ENCODE data around the gene PVR.

DNA sequence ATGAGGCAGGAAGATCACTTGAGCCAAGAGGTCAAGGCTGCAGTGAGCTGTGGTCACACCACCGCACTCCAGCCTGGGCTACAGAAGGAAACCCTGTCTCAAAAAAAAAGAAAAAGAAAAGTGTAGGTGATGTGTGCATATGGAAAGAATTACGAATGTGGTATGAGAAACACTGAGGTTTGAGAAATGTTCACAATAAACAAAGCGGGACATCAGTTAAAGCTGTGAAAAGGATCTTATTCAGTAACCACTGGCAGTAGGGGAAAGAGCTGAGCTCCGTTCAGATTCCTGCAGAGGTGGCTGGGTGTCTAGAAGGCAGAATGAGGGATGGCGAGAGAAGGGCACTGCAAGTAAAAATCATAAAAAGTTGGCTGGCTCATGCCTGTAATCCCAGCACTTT, 34.5 kb upstream of the PVR start:
- TF ChIP-seq, protein P1, sequence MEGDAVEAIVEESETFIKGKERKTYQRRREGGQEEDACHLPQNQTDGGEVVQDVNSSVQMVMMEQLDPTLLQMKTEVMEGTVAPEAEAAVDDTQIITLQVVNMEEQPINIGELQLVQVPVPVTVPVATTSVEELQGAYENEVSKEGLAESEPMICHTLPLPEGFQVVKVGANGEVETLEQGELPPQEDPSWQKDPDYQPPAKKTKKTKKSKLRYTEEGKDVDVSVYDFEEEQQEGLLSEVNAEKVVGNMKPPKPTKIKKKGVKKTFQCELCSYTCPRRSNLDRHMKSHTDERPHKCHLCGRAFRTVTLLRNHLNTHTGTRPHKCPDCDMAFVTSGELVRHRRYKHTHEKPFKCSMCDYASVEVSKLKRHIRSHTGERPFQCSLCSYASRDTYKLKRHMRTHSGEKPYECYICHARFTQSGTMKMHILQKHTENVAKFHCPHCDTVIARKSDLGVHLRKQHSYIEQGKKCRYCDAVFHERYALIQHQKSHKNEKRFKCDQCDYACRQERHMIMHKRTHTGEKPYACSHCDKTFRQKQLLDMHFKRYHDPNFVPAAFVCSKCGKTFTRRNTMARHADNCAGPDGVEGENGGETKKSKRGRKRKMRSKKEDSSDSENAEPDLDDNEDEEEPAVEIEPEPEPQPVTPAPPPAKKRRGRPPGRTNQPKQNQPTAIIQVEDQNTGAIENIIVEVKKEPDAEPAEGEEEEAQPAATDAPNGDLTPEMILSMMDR (IDR thresholded peaks at IDR 0.05) = no peak
- TF ChIP-seq POLR2A (IDR thresholded peaks at IDR 0.05) (no peak), EP300 (IDR thresholded peaks at IDR 0.05) (no peak), POLR2AphosphoS5 (IDR thresholded peaks at IDR 0.05) (no peak)

Data from gastroesophageal sphincter (tissue), 3 donors.